22Rv1 (cell line): ENCODE data around the gene PPP4R4.

Source experiments
- CTCF ChIP-seq: fragments of 450-650 bp; IDR thresholded peaks from 2 replicates; pipeline ENCODE4 v1.5.1; 2017; ENCODE audit warnings: mild to moderate bottlenecking
- ZFX ChIP-seq: fragments of 450-650 bp; IDR thresholded peaks from 2 replicates; pipeline ENCODE4 v1.6.1; 2017; ENCODE audit warnings: antibody characterized with exemption, borderline replicate concordance

- TF ChIP-seq CTCF (no peak), ZFX (no peak)
Observed at GRCh38 chr14:94227029-94227428, 52.9 kb downstream of the PPP4R4 start.
